Measurements from ENCODE around the gene KRT4.

DNA sequence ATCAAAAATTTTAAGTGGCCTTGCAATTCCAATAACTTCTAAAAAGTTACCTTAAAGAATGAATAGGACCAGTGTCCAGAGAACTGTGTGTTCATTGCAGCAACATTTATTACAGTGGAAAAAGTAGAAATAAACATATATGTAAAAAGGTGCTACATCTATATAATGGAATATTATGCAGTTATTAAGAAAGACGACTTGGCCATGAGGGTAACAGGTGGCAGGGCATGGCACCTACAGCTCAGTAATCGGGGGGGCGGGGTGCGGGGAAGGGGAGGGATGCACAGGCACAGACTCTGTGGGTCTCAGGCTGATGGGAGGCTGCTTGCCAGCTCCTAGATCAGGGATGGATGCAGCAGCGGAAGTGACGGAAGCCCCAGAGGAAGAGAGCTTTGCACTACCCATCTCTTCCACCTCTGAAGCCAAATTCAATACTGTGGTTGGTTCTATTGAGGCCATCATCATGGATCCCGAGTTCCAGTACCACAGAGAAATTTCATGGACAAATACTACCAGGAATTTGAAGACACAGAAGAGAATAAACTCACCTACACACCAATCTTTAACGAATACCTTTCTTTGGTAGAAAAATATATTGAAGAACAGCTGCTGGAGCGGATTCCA, 50.8 kb downstream of the KRT4 start:
- TF ChIP-seq, protein P1, sequence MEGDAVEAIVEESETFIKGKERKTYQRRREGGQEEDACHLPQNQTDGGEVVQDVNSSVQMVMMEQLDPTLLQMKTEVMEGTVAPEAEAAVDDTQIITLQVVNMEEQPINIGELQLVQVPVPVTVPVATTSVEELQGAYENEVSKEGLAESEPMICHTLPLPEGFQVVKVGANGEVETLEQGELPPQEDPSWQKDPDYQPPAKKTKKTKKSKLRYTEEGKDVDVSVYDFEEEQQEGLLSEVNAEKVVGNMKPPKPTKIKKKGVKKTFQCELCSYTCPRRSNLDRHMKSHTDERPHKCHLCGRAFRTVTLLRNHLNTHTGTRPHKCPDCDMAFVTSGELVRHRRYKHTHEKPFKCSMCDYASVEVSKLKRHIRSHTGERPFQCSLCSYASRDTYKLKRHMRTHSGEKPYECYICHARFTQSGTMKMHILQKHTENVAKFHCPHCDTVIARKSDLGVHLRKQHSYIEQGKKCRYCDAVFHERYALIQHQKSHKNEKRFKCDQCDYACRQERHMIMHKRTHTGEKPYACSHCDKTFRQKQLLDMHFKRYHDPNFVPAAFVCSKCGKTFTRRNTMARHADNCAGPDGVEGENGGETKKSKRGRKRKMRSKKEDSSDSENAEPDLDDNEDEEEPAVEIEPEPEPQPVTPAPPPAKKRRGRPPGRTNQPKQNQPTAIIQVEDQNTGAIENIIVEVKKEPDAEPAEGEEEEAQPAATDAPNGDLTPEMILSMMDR (IDR thresholded peaks at IDR 0.05; ENCODE audit: low read depth, low read length, poor library complexity, severe bottlenecking): no peak
- TF ChIP-seq EZH2phosphoT487 (IDR thresholded peaks at IDR 0.05; ENCODE audit: borderline replicate concordance, low read length): no peak
